NCI-H748 (cell line): ENCODE results near the gene FGF16.
"Not testable (repeated sequence)": the region's sequence is repeated elsewhere in the genome, so short reads cannot be mapped to it uniquely, and the experiment has no call there.

Experiments used
- DNase-seq: peaks from one replicate; lab custom pipeline; 2025; ENCODE audit not compliant: unreplicated experiment; lab: John Stamatoyannopoulos, UW

The FGF16 gene

DNA sequence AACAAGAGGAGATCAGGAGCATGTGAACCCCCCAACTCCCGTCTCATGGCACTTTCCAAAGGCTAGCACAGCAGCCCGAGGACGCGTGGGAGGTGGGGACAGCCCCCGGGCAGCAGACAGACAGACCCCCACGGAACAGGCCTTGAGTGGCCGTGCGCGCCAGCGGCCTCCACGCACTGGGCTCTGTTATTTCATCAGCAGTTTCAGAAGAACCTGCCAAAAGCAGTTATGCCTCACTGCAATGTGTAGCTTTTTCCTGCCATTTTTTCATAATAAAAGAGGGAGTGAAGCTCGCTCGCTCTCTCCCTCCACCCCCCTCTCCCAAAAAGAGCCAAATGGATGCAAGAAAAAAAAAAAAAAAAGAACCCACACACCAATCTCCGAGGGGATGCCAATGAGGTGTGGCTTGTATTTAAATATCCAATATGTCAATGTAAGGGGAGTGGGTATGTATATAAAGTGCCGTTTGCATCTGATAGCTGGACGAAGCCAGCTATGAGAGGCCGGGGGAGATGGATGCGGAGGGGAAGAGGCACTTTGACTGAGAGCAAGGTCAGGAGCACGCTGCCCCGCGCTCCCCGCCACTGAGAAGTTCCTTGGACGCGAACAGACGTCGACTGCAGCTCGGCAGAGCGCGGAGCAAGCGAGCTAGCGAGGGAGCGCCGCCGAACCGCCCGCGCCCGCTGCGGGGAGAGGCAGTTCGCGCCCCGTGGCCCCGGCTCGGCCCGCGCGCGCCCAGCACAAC is at the start of gene FGF16:
Gene FGF16, plus strand, starts transcription at position 482 of the 745 bp plus-strand sequence. CDS start 286 bp downstream, outside the sequence.
- no peak for DNase-seq

DNA sequence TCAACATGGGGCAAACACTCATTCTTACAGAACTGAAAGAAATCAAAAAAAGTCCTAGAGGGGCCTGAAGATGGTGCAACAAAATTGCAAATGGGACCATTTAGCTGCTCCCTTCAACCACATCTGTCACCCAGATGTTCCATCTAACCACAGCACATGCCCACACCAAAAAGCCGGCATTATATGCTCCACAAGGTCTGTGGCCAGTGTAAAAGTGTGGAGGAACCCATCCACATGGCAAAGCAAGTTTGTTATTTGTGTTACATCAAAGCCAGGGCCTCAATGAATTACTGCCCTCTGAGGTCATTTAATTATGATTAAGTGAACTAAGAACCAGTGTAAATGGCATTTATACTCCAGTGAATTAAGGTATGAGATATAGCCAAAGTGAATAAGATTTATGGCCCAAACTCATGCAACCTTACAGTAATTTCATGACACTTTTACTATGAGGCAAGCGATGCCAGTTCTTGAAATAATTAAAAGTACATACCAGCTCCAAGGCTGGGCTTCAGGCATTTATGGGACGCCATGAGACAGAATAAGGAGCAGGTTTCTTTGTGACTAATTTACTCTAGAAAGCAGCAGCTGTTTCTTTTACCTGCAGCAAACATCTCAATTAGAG is 48.7 kb upstream of the FGF16 start:
- DNase-seq = no peak

DNA sequence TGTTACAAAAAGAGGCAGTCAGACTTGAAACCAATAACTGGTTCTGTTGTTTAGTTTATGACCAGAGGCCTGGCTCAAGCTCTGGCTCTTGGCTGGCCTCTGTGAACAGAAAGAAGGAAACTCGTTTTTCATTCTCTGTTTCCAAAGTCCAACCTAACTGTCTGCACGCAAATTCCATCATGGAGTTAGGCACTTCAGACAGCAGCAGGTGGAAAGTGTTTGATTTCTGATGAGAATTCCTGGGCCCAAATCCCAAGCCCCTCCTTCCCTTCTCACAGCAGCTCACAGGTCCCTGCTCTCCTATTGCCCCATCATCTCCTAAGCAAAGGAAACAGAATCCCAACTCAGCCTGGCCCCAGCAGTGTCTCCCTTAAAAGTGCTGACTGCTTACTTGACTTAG is 42.8 kb upstream of the FGF16 start:
- no peak for DNase-seq

DNA sequence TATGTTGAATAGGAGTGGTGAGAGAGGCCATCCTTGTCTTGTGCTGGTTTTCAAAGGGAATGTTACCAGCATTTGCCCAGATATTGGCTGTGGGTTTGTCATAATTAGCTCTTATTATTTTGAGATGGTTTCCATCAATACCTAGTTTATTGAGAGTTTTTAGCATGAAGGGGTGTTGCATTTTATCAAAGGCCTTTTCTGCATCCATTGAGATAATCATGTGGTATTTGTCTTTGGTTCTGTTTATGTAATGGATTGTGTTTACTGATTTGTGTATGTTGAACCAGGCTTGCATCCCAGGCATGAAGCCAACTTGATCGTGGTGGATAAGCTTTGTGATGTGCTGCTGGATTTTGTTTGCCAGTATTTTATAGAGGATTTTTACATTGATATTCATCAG is 39.4 kb upstream of the FGF16 start:
- DNase-seq = not testable (repeated sequence)

DNA sequence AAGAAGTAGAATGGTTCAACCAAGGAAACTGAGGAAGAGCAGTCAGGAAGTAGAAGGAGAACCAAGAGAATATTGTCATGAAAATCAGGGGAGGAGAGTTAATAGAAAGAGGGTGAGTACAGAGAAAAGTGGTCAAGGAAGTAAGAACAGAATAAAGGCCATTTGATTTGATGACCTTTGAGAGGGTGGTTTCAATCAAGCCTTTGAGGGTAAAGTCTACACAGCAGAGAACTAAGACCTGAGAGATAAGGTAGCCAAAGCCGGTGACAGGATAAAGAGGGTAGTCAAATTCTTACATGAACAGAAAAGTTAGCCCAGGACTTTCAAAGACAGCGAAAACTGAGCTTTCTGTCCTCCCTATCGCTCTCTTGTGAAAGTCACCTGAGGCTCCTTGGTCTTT is 34.6 kb upstream of the FGF16 start:
- no peak for DNase-seq

DNA sequence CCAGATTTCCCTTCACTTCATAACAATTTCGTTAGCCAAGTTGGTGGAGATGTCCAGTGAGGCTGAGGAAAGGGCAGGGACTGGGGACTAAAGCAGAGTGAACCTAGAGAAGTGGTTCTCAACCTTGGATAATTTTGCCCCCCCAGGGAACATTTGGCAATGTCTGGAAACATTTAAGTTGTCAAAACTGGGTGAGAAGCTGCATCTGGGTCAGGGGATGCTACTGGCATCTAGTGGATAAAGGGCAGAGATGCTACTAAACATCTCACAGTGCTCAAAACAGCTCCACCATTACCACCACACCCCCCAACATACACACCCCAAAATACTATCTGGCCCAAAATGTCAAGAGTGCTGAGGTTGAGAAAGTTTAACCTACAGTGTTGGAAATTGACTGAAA is 32.0 kb upstream of the FGF16 start:
- DNase-seq = no peak

DNA sequence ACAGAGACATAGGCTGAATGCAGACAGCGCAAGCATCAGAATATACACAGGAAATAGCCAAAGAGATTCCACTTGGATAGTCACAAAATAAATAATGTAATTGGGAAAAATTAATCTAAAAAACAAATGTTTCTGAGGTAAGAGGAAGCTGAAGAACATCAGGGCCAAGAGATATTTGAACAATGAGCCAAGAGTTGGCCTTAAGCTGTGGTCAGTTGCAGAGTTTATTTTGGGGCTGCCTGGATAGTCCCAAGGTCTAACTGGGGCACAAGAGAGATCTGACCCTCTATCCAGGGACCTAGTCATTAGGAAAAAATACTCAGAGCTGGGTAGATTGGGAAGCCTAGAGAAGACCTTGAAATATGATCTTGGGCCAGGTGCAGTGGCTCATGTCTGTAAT is 31.3 kb upstream of the FGF16 start:
- no peak for DNase-seq

DNA sequence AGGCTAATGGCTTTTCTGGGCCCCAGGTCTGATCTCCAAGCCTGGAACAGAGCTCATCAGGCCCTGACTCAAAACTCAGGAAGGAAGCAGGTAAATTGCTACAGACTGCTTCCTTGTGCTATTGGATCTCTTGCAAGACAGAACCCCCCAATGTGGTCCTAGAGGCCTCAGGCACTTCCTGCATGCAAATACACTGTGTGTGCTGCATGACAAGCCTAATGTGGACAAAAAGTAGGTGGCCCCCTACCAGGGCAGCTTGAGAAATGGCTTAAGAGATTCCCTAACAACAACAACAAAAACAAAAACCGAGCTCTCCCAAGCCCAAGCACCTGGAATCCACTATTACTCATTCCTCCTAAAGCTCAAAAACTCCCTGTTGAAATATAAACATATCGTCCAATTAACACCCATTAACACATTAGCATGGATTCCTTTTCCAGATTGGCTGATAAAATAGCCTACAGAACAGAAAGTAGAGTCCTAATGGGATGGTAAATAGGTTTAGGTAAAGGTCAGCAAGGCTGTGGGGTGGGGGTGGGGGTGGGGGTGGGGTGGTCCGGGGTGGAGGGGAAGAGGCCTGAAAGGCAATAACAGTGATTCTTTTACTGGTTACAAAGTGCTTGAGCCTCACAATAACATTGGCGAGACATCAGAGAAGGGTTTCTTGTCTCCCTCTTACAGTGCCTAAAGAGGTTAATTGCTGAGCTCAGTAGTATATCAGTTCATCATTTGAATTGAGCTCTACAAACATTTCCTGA is 24.1 kb upstream of the FGF16 start:
- no peak for DNase-seq

DNA sequence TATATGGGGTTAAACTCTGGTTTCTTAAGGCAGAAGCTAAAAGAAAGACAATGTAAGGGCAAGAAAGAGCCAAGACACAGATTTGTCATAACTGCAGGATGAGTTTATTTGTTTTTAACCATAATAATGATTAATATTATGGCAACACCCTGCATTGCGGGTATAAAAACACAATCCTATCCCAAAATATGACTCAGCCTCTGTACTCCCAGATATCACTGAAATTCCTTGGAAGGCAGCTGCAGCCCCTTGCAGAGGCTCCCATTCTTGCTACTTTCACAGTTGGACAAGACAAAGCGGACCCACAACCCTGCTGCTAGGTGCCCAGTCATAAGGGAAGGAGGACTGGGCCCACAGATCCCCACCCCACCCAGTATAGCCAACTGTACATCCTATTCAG is 20.4 kb upstream of the FGF16 start:
- no peak for DNase-seq

DNA sequence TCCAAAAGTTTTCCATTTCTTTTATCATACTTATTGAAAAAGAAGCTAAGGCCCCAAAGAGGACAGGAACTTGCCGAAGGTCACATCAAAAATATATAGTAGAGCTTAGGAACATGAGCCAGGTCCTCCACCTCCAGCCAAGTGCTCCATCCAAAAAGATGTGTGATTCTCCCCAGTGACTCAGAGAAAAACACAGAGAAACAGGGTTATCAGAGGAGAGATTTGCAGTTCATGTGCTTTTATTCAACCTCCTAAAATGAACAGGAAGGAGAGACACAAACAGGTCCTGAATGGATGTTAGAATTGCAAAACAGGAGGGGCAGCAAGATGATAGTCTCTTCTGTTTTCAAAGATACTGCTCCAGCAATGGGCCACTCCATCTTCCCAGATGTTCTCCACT is 19.6 kb upstream of the FGF16 start:
- DNase-seq = no peak

DNA sequence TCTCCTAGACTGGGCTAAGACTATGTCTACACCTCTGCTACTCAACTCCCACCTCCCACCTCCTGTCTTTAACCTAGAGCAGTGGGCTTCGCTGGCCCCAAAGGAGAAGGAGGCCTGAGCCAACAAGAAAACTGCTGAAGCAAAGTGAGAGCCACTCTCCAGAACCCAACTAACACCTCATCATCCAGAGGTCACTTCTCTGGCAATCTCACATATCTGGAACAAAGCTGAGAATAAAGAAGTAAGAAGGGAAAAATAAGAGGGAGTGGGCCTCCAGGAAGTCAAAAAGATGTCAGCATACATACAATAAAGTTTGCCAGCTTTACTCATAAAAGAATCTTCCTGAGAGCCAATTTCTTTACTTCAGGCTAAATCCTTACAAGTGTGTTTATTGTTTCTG is 18.6 kb upstream of the FGF16 start:
- DNase-seq = no peak

DNA sequence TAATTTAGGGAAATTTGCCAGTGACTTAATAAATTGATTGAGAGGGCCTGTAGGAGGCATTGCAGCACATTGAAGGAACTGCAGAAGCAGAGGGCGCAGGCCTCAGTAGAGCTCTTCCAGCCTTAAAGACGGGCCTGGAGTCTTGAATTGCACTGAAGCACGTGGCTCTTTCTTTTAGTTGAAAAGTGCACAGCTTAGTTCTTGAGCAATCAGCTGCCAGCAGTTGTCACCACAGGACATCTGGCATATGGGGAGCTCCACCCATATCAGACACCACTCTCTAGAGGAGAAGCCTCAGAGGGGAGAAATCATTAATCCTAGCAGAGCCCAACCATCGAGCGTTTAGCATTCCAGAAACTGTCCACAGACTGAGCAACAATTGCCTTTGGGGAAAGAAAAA is 16.0 kb upstream of the FGF16 start:
- no peak for DNase-seq

DNA sequence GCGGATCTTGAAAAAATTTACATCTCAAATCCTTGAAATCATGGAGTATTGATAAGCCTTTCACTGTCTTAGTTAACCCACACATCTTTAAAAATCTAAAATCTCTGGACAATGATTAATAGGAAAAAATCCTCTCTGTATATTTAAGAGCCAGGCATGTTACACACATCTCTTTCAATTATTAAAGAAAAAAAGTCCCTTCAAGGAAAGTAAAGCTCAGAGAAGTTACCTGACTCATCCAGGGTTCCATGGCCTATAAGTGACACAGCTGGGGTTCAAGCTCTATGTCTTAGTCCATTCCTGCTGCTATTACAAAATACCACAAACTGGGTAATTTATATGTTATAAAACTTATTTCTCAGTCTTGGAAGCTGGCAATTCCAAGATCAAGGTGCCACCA is 14.2 kb upstream of the FGF16 start:
- DNase-seq = no peak

DNA sequence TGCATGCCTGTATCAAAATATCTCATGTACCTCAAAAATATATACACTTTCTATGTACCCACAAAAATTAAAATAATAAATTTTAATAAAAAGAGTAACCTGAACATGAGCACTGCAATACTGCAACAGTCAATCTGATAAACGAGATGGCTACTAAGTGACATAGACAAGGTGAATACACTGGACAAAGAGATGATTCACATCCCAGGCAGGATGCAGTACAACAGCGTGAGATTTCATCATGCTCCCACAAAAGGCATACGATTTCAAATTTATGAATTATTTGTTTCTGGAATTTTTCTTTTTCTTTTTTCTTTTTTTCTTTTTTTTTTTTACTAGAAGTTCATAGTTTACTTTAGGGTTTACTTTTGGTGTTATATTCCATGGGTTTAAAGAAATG is 12.2 kb upstream of the FGF16 start:
- DNase-seq = no peak

DNA sequence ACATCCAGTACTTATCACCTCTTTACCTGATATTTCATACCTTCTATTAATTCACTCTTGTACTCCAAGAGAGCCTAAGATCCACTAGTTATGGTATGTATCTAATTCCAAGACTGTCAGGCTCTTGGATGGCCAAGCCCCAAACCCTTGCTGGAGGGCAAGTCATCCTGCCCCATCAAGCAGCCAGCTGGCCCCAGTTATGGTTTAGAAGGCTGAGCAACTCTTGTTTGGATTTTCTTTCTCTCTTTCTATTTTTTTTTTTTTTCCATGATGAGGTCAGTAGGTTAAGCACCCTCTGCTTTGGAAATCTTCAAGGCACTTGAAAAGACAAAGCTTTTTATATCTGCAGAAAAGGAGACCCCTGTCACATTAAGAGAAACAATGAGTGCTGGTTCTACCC is 10.9 kb upstream of the FGF16 start:
- no peak for DNase-seq

DNA sequence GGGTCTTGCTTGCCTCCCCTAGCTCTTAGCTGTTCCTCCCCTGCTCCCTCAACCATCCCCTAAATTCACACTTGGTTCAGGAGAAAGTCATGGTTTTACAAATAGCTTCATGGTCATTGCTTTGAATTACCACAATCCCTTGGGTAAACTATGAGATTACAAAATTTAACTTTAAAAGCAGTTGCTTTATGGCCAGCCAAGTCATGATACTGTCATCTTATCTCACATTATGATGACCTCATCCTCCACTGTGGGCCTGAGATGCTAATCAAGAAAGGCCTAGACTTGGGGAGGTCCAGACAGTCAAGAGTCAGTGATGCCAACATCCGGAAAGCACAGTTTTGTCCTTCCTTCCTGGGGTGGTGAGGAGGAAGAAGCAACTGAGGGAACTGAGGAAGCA is 10.5 kb upstream of the FGF16 start:
- DNase-seq = no peak

DNA sequence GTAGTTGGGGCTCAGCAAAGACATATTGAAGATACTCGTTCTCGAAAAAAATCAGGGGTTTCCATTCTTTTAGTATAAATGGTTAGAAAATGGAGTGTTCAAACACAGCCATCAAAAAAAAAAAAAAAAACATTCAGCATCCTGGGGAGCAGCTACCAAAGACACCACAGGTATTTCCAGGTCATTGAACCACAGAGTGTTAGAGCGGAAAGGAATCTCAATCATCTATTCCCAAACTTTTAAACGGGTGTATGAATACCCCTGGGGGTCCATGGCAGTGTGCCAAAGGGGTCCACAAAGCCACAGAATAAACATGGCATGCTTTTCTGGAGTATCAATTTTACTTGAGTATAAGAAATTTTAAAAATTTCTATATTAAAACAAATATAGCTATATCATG is 6.9 kb upstream of the FGF16 start:
- DNase-seq = no peak

DNA sequence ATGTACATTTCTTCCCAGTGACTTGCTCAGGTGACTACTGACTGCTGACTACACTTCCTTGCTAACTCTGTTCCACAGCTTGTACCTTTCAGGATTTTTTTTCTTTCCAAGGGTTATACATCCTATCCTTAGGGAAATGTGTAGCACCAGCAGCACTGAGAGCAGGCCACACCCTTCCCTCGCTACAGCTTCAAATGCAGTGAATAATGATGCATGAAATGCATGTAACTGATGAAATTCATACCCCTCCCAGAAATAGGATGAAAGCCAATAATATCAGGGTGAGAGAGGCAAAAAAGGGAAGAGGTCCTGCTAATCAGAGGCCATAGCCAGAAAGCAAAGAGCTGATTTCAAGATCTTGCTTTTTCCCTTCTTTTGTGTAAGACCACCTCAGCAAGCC is 6.2 kb upstream of the FGF16 start:
- no peak for DNase-seq

DNA sequence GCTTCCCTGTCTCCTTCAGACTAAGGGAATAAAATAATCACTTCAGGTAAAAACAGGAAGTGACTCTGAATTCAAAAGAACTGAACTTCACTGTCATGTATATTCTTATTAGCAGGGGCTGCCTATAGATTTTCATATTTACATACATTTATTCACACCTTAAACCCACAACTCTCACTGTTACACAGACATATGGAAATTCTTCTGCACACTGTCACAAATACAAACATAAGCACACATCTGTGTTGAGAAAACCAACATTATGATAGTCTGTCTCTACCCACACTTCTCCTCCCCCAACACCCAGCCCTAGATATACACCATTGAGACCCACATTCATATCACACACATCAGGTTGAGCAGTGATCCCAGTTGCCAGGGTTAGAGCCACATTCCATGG is 5.7 kb upstream of the FGF16 start:
- no peak for DNase-seq

DNA sequence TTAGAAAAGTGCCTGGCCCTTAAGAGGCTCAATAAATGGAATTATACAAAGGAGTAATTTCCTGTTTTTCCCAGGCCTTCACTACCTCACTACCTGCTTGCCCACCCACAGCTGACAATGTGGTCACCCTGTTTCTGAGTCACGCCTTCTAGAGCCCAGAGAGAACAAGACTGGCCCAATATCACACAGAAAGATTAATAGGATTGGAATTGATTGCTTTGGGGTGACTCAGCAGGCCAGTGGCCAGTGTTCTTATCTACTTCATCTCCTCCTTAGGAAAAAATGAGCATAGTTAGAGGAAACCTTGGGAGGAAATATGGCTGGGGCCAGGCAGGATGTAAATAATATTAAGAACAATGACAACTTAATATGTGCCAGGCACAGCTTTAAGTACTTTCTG is 4.5 kb upstream of the FGF16 start:
- DNase-seq = no peak

DNA sequence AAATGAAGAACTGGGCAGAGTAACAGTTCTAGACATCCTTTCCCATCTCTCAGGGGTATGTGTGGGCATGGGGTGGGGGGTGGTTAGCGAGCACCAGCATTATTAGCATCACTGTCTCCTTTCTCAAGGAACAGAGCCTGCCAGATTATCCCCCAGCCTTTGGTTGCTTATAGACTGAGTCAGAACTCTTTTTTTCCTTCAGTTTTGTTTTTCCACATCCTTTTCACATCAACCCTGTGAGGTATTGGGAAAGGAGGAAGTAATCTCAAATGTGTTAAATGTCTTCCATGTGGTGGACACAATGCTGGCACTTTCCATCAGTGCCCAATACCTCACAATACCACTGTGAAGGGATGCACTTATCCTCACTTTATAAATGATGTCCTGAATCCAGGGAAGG is 3.1 kb upstream of the FGF16 start:
- DNase-seq = no peak

DNA sequence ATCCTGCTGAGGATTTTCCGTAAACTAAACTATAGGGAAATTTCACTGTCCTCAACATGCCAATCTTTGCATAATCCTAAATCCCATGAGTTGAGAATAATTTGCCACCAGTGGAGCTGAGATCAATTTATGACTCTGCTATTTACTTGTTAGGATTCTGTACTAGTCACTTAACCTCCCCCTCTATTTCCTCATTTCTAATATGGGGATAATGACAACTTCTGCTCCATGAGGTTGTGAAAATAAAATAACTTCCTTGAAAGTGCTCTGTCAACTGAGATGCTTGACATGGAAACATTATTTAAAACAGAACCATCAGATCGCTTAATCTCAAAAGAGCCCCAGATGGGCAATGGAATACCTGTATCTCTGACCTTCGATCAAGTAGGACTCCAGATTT is 2.6 kb upstream of the FGF16 start:
- no peak for DNase-seq
